RWPE1 (cell line): ENCODE data around the gene PCP4L1.

ENCODE experiments used
- CTCF ChIA-PET: fragments of 350-600 bp; sonication (Branson Sonifier 250); formaldehyde crosslinking; extraction: SDS; loops from one replicate; lab custom pipeline; 2021; lab: Yijun Ruan, JAX
- POLR2A ChIA-PET: fragments of 400-600 bp; formaldehyde crosslinking; extraction: SDS; loops from one replicate; lab custom pipeline; 2020; ENCODE audit warnings: antibody characterized with exemption; ENCODE audit not compliant: low non-redundant PET; lab: Yijun Ruan, JAX
- DNase-seq: peaks from one replicate; pipeline ENCODE4 v3.0.0; 2012; ENCODE audit warnings: low spot score
- H3K27ac ChIP-seq: fragments of 450-650 bp; 2 replicates; pipeline ENCODE4 v1.5.1; 2017
- CTCF ChIP-seq: fragments of 450-650 bp; conservative IDR thresholded peaks from 2 replicates; pipeline ENCODE4 v1.5.1; 2017; ENCODE audit warnings: low read depth, mild to moderate bottlenecking

The PCP4L1 gene

GRCh38 chr1:161287482-161288054, 29.0 kb downstream of the PCP4L1 start:
- DNase-seq = no peak
- no peak for TF ChIP-seq CTCF
- ChIA-PET CTCF (interaction anchor here (0.6 kb wide), 1 partner anchor 53 kb away, joined by 7 read pairs; no protein-coding TSS in a partner anchor), POLR2A (no interaction called here)
- H3K27ac ChIP-seq = no peak overlapping the region

GRCh38 chr1:161290779-161291178, 32.2 kb downstream of the PCP4L1 start:
- no peak for DNase-seq
- TF ChIP-seq CTCF = no peak
- H3K27ac ChIP-seq = no peak overlapping the region
- ChIA-PET POLR2A (no interaction called here), CTCF (interaction anchor here (0.6 to 2.4 kb wide), 13 partner anchors 11 to 94 kb away, joined by 3 to 24 read pairs (median 4); partner anchors contain the start of genes PCP4L1 and TOMM40L)

GRCh38 chr1:161297415-161297814, 38.9 kb downstream of the PCP4L1 start:
- DNase-seq = no peak
- ChIA-PET POLR2A (no interaction called here), CTCF (no interaction called here)
- no peak for TF ChIP-seq CTCF
- no peak overlapping the region for H3K27ac ChIP-seq

- CTCF ChIA-PET = interaction anchor here (0.6 to 0.7 kb wide), 2 partner anchors 116 to 444 kb away, joined by 3 to 4 read pairs; no protein-coding TSS in a partner anchor
- no peak for DNase-seq
- H3K27ac ChIP-seq = no peak overlapping the region
- POLR2A ChIA-PET = no interaction called here
- no peak for TF ChIP-seq CTCF
Observed at GRCh38 chr1:161298116-161298515, 39.6 kb downstream of the PCP4L1 start.

- POLR2A ChIA-PET = no interaction called here
- no peak for TF ChIP-seq CTCF
- CTCF ChIA-PET = no interaction called here
- no peak for DNase-seq
- H3K27ac ChIP-seq = no peak overlapping the region
Observed at GRCh38 chr1:161299347-161299746, 40.8 kb downstream of the PCP4L1 start.

- TF ChIP-seq CTCF = no peak
- ChIA-PET CTCF (interaction anchor here (0.6 kb wide), 1 partner anchor 80 kb away, joined by 4 read pairs; no protein-coding TSS in a partner anchor), POLR2A (no interaction called here)
- no peak for DNase-seq
- no peak overlapping the region for H3K27ac ChIP-seq
Observed at GRCh38 chr1:161300478-161300877, 41.9 kb downstream of the PCP4L1 start.
